HG03139 (cell line): ENCODE measurements around the gene PLA2G2A.
"Not testable (repeated sequence)": the region's sequence is repeated elsewhere in the genome, so short reads cannot be mapped to it uniquely, and the experiment has no call there.

Experiments used
- ATAC-seq: cut with Tn5 transposase; IDR thresholded peaks from one replicate; pipeline ENCODE4 v1.9.1; 2021; ENCODE audit not compliant: unreplicated experiment

Gene PLA2G2A, protein sequence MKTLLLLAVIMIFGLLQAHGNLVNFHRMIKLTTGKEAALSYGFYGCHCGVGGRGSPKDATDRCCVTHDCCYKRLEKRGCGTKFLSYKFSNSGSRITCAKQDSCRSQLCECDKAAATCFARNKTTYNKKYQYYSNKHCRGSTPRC

DNA sequence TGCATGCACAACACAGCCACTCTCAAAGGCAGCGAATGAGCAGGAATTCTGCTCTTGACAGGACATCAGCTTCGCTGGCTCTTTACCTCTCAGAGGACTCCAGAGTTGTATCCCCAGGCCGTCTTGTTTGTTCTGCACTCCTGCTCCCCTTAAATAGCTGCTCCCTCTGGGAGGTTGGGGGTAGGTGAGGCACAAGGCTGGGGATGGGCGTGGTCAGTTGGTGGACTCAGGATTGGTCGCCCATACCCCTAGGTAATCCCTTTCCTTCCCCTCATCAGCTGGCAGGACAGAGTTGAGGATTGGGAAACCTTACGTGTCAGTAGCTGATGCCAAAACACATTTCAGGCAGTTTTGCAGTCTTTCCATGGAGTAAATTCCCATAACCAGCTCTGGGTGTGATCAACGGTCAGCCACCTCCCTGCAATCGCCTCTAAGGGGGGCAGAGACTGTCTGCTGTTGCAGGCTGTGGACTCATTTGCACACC, at the start of gene PLA2G2A:
TSS of gene PLA2G2A (minus strand) at position 125 of the 484 bp plus-strand sequence. CDS start 845 bp downstream, outside the sequence.
- ATAC-seq = no peak

DNA sequence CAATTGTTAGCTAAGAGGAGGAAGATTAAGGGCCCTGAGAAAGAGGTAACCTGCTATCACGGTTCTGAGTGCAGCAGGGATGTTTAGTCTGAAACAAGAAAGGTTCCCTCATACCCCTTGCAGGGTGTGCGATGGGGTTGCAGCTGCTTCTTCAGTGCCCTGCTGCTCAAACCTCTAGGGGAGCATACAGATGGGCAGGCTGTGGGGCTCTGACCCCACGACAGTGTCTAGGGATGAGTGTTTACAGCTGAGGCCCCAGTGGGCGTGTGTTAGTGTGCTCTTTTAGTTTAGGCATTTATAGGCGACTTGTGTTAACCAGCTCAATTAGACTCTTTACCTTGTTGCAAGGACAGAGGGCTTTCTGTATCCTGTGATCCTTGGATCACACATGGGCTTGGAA, 49.3 kb upstream of the PLA2G2A start:
- ATAC-seq = no peak

DNA sequence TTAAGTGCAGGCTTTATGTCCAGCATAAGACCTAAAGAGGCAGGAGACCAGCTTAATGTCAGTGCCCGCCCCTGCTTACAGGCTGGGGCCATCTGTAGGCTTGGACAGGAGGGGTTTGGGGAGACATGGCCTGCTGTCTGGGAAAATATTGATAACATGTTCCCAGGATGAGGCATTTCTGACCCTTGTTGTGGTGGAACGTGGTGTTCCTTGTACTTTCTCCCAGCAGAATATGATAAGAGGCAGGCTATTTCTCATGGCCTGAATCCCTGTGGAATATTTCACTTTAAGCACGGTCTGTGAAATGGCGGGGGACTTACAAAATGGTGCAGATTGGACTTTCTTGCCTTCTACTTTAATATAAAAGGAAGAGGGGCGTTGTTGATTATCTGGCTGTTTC, 48.7 kb upstream of the PLA2G2A start:
- no peak for ATAC-seq

DNA sequence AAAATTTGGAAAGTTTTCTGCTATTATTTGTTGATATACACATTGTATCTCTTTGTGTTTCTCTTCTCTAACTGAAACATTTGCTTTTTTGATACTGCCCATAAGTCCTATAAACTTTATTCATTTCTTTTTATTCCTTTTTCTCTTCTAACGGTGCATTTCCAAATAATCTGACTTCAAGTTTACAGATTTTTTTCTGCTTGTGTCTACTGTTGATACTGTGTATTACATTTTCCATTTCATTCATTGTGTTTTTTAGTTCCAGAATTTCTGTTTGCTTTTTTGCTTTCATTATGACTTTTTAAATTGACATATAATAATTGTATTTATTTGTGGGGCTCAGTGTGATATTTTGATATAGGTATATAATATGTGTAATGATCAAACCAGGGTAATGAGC, 38.3 kb upstream of the PLA2G2A start:
- no peak for ATAC-seq

DNA sequence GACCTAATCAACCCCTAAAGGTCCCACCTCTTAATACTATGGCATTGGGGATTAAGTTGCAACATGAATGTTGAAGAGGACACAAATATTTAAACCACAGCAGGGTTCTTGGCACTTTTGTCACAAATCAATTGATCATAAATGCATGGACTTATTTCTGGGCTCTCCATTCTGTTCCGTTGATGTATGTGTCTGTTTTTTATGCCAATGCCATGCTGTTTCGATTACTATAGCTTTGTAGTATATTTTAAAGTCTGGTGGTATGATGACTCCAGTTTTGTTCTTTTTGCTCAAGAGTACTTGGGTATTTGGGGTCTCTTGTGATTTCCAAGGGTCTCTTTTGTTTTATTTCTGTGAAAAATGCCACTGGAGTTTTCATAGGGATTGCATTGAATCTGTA, 34.7 kb upstream of the PLA2G2A start:
- ATAC-seq = no peak

DNA sequence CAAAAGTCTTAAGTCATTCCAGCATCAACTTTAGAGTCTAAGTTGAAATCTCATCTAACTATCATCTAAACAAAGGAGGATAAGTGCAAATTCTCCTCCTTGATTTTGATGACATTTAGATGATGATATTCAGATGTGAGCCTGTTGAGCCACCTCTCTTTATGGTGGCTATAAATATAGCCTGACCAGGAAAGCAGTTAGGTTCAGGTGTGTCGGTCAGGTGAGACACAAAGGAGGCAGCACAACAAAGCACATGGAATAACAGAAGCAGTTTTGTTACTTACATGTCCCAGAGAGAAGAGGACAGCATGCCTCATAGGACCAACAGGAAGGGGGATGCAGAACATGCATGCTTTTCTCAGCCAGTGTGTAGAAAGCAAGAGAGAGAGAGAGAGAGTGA, 30.6 kb upstream of the PLA2G2A start:
- ATAC-seq = no peak

DNA sequence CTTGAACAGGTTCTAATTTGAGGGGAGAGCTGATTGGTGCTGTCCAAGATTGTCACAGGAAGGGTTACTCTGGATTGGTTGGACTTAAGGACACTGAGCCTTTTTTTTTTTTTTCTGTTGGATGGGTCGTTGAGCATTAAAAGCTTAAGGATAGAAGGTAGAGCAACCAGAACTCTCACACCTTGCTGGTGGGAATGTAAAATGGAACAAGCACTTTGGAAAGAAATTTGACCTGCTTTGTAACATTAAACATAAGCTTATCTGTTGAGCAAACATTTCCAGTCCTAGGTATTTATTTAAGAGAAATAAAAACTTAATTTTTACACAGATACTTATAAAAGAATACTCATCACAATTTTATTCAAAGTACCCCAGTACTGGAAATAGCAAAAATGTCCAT, 29.8 kb upstream of the PLA2G2A start:
- ATAC-seq = no peak

DNA sequence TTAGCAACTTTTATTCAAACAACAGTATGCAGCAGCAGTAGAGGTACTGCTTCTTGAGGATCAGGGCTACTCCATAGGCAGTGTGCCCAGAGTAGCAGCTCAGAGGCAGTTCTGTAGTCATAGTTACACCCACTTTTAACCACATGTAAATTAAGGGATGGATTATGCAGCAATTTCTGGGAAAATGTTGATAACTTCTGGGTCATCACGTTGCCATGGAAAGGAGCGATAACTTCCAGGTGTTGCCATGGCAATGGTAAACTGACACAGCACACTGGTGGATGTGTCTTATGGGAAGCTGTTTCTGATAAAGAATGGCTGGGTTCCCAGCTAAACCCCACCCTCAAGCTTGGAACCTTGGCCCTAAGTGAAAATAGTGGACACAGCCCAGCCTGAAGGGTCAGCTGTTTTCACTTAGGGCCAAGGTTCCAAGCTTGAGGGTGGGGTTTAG, 29.0 kb upstream of the PLA2G2A start:
- no peak for ATAC-seq

DNA sequence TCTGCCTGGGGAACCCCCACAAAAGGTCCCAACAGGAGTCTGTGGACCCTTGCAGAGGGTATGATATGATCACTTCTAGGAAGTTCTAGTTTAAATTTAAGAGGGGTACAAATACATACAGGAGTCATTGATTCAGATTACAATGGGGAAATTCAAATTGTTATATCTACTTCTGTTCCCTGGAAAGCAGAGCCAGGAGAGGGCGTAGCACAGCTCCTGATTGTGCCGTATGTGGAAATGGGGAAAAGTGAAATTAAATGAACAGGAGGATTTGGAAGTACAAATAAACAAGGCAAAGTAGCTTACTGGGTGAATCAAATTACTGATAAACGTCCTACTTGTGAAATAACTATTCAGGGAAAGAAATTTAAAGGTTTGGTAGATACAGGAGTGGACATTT, 19.4 kb upstream of the PLA2G2A start:
- ATAC-seq = not testable (repeated sequence)

DNA sequence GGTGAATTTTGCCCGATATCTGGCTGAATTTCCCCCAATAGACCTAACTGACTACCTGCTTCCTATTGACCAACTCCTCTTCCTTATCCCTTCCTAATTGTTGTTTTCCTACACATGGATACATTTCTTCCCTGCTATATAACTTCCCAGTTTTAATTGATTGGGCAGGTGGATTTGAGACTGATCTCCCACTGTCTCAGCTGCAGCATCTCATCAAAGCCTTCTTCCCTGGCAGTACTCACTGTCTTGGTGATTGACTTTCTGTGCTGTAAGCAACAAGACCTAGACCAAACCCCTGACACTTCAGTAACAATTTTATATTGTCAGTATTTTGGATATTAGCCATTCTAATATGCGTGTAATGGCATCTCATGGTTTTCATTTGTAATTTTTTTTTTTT, 11.3 kb upstream of the PLA2G2A start:
- no peak for ATAC-seq

DNA sequence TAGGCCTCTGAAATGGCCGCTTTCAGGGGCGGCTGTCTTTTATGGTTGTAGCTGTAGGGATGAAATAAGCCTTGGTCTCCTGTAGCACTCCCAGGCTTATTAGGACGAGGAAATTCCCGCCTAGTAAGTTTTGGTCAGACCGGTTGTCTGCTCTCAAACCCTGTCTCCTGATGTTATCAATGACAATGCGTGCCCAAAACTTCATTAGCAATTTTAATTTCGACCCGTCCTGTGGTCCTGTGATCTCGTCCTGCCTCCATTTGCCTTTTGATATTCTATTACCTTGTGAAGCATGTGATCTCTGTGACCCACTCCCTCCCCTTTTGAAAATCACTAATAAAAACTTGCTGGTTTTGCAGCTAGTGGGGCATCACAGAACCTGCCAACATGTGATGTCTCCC, 10.8 kb upstream of the PLA2G2A start:
- ATAC-seq = not testable (repeated sequence)

DNA sequence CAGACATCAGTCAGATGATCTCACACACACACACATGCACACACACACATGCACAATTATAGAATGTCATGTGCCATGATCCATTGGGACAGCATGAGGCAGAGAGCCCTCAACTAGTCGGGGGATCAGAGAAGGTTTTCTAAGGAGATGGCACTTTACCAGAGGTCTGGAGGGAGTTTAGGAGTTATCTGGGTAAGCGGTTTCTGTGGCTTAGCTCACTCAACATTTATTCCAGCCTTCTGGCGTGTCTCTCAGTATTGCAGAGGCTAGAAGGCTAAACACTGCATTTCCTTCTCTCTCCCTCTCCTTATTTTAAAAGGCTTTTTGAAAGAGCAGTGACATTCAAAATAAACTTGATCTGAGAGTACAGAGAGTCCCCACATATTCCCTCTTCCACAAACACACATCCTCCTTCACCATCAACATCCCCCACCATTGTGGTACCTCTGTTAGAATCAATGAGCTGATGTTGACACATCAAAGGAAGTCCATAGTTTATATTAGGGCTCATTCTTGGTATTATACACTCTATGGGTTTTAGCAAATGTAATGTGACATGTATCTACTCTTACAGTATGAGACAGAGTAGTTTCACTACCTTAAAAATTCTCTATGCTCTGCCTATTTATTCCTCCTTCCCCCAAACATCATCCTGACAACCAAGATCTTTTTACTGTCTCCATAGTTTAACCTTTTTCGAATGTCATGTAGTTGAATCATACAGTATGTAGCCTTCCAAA, 9.0 kb upstream of the PLA2G2A start:
- ATAC-seq = no peak

DNA sequence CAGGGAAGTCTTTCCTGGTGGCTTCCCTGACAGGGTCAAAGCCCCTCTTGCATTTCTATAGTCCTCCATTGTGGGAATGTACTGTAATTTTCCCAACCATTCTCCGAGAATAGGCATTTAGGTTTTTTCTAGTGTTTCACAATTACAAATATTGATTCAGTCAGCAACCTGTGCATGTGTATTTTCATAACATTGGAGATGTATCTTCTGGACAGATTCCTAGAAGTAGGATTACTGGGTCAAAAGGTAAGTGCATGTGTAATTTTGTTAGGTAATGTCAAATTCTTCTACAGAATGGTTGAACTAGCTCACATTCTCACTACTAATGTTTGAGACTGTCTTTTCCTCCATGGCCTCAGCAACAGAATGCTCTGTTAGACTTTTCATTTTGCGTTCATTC, 8.3 kb upstream of the PLA2G2A start:
- no peak for ATAC-seq

DNA sequence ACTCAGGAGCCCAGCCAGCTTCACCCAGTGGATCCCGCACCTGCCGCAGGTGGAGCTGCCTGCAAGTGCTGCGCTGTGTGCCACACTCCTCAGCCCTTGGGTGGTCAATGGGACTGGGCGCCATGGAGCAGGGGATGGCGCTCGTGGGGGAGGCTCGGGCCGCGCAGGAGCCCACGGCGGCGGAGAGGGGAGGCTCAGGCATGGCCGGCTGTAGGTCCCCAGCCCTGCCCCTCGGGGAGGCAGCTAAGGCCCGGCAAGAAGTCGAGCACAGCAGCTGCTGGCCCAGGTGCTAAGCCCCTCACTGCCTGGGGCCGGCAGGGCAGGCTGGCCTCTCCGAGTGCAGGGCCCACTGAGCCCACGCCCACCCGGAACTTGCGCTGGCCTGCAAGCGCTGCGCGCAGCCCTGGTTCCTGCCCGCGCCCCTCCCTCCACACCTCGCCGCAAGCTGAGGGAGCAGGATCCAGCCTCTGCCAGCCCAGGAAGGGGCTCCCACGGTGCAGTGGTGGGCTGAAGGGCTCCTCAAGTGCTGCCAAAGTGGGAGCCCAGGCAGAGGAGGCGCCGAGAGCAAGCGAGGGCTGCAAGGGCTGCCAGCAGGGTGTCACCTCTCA, 5.1 kb upstream of the PLA2G2A start:
- not testable (repeated sequence) for ATAC-seq

DNA sequence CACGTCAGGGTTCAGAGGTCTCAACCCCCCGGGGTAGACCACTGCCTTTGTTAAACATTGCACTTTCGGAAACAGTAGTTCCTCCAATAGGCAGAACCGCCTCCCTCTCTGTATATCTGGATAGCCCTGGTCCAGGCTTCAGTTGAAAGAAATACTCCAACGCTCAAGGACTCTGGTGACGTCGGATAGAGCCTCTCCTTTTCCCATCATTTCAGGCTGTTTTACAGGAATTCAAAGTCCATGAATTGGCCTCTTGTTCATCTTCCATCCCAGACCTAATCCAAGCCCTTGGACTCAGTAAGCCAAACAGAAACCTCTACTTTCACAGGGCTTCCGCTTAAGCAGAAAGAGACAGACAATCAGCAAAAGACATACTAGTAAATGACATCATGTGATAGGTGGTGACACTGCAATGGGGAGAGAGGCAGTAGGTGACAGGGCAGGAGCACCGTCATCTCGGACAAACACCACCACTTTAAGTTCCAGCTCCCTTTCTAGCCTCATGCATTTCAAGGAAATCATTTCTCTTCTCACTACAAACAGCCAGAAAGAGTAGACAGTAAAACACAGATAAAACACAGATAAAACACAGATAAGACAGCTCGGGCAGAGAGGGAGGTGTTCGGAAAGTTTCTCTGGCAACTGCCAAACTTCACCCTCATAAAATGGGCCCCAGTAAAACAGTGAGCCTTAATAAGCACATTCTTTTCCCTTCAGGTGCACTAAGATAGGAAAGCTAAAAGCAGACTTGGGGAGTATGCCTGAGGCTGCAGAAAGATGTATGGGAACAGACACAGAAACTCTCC, 2.3 kb upstream of the PLA2G2A start:
- no peak for ATAC-seq

DNA sequence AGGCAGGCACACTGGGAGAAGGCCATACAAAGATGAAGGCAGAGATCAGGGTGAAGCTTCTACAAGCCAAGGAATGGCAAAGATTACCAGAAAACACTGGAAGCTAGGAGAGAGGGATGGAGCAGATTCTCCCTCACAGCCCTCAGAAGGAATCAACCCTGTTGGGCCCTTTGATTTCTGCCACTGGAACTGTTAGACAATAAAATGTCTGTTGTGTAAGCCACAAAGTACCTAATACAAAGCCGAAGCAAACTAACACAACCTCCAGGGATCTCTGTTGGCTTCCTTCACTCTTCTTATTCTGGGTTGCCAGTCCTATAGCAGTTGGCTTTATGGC, 1.7 kb upstream of the PLA2G2A start:
- ATAC-seq = no peak

DNA sequence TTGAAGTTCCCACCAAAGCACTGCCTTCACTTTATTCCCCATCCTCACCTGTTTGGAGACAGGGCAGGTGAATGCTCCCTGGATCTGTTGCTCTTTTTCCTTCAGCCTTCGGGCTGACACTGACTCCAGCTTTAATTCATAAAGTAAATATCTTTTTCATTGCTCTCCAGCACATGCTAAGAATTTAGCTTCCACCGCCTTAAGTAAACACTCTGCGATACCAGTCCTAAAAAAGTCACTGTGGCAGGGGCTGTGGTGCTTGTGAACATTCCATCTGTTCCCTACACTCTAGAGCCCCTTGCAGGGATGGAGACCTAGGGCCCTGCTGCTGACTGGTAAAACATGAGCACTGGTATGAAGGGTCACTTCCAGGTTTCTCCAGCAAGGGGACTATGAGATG, 896 bp upstream of the PLA2G2A start:
- no peak for ATAC-seq

DNA sequence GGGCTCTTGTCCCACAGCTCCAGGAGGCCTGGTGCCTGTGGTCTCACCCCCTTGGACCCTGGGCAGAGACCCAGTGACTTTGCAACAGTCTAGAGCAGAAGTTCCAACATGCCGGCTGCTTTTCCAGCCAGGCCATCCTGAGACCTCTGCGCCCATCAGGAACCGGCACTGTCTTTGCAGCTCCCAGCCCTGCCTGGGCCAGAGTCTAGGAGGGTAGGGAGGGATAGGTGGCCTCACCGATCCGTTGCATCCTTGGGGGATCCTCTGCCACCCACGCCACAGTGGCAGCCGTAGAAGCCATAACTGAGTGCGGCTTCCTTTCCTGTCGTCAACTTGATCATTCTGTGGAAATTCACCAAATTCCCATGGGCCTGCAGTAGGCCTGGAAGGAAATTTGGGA, 1.3 kb downstream of the PLA2G2A start:
- no peak for ATAC-seq

DNA sequence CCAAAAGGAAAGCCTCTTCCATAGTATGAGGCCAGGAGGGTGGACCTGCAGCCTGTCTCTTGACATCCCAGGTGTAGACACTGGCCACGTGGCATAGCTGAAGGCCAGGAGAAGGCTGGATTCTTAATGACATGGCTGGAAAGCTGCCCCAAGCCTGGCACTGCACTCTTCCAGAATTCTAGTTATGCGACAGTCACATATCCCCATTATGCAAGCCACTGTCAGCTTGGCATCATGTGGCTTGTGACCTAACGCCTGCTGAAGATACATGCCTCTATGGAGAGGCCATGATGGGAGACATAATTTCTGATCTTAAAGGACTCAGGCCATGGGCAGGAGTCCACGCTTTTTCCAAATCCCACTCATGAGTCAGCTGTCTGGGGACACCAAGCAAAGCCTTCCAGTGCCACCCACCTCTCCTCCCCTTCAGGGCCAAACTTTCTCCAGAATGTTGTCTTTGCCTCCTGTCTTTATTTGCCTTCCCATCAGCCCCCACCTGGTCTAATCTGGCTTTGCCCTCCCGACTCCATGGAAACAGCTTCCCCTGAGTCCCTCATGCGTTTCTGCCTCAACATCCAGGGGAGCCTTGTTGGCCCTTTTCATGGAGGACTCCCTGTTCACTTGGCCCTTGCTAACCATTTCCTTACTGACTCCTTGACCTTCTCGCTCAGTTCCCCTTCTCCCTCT, 3.0 kb downstream of the PLA2G2A start:
- ATAC-seq = no peak

DNA sequence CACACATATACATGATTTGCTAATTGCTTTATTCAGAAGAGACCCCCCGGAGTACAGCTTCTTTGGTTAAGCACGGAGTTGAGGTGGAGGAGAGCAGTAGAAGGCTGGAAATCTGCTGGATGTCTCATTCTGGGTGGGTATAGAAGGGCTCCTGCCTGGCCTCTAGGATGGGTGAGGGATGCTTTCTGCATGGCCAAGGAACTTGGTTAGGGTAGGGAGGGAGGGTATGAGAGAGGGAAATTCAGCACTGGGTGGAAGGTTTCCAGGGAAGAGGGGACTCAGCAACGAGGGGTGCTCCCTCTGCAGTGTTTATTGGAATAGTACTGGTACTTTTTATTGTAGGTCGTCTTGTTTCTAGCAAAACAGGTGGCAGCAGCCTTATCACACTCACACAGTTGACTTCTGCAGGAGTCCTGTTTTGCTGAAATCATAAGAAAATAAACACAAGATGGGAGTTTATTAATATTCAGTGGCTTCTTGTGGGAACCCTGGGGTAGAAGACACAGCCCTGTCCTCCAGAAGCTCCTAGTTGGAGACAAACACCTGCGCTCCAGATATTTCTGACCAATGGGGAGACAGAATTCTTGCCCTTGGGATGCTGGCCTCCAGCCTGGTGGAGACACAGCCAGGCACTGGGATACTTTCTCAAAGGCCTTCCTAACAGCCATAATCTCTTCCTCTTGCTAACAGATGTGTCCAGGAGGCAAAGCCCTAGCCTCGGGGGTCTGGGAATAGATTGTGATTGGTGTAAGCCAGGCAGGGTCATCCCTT, 3.8 kb downstream of the PLA2G2A start:
- no peak for ATAC-seq
